Lower leg skin (tissue), 3 donors: ENCODE data around the gene STARD10.

Experiments
- CTCF ChIP-seq, 3 donors: fragments of 450-650 bp; IDR thresholded peaks; one replicate each; pipeline ENCODE4 v1.5.1; 2016; ENCODE audit warnings: antibody characterized with exemption in 3 of 3, mild to moderate bottlenecking in 3 of 3, moderate library complexity in 2 of 3
- POLR2A ChIP-seq, 2 donors: fragments of 450-650 bp; IDR thresholded peaks; one replicate each; pipeline ENCODE4 v1.6.1; 2016 to 2017; ENCODE audit warnings: antibody characterized with exemption in 2 of 2, mild to moderate bottlenecking in 1 of 2, moderate library complexity in 1 of 2

GRCh38 chr11:72793076-72793424 lies 797 bp downstream of the STARD10 start:
- TF ChIP-seq CTCF (IDR thresholded peaks at IDR 0.05) (no peak), POLR2A (IDR thresholded peaks at IDR 0.05) (no peak)
